ENCODE data around the gene TMPRSS6. TPM values are rescaled to one million over a fixed set of nuclear protein-coding genes. Genes with fewer than 3 reads are reported as not detected.
A peak's percentile ranks its signal among the peaks of the same experiment; 100 is the strongest.

Gene TMPRSS6
- total and polyA plus RNA-seq, 11 donors: 0.91 TPM; not detected in 10

GRCh38 chr22:37156686-37157435, 47.3 kb upstream of the TMPRSS6 start:
- ATAC-seq: no peak
- H3K27ac ChIP-seq: no peak overlapping the region
- intact Hi-C loops (cut with DNase I): loop anchor here in 2 of 10 donors (10.0 kb wide), 2 partner anchors 72 to 82 kb away; no protein-coding TSS in a partner anchor
- WGBS, 4 donors: 73 to 78% (median 77%) methylated on average over 12 to 13 of the region's 13 CpGs
- peak in 1 of 5 donors; percentile 35 for DNase-seq
- H3K27me3 ChIP-seq: peaks cover 0 to 24% (median 0%) of the 10 kb centered on the region in 9 donors
- H3K4me3 ChIP-seq: no peak overlapping the region
- H3K4me1 ChIP-seq: peaks cover 0 to under 1% (median 0%) of the 10 kb centered on the region in 12 donors
- TF ChIP-seq CTCF (IDR thresholded peaks at IDR 0.05) (no peak), POLR2A (IDR thresholded peaks at IDR 0.05) (no peak)
- H3K36me3 ChIP-seq: no peaks in the 10 kb centered on the region
- H3K9me3 ChIP-seq: peaks cover 0 to 7% (median under 1%) of the 10 kb centered on the region in 12 donors

GRCh38 chr22:37155971-37156370, 46.5 kb upstream of the TMPRSS6 start:
- Histone ChIP-seq H3K4me3 (no peak overlapping the region), H3K4me1 (no peaks in the 10 kb centered on the region), H3K9me3 (peaks cover 0 to 10% (median 0%) of the 10 kb centered on the region in 12 donors), H3K27ac (no peak overlapping the region), H3K36me3 (no peaks in the 10 kb centered on the region), H3K27me3 (peaks cover 0 to 24% (median 0%) of the 10 kb centered on the region in 9 donors)
- 92 to 95% (median 93%) methylated on average over 8 of the region's 8 CpGs for WGBS, 4 donors
- DNase-seq (peak in 1 of 5 donors; percentile 20), ATAC-seq (no peak)
- TF ChIP-seq POLR2A (IDR thresholded peaks at IDR 0.05): no peak
- no peak for TF ChIP-seq CTCF (IDR thresholded peaks at IDR 0.05)
- intact Hi-C loops (cut with DNase I): loop anchor here in 2 of 10 donors (10.0 kb wide), 2 partner anchors 71 to 81 kb away; no protein-coding TSS in a partner anchor

- Histone ChIP-seq H3K36me3 (no peaks in the 10 kb centered on the region), H3K27ac (no peak overlapping the region), H3K4me1 (no peaks in the 10 kb centered on the region), H3K4me3 (no peak overlapping the region), H3K9me3 (peaks cover 0 to 14% (median 2%) of the 10 kb centered on the region in 12 donors), H3K27me3 (peaks cover 0 to 24% (median 0%) of the 10 kb centered on the region in 9 donors)
- no peak for TF ChIP-seq POLR2A (IDR thresholded peaks at IDR 0.05)
- TF ChIP-seq CTCF (IDR thresholded peaks at IDR 0.05): no peak
- WGBS, 4 donors: 75 to 85% (median 79%) methylated on average over 7 of the region's 7 CpGs
- DNase-seq (no peak), ATAC-seq (no peak)
- intact Hi-C loops (cut with DNase I): loop anchor here in 2 of 10 donors (10.0 kb wide), 2 partner anchors 70 to 80 kb away; no protein-coding TSS in a partner anchor
These were observed 45.6 kb upstream of the TMPRSS6 start for GRCh38 chr22:37154925-37155712.

GRCh38 chr22:37153901-37154300, 44.4 kb upstream of the TMPRSS6 start:
- 90 to 95% (median 91%) methylated on average over 5 to 6 of the region's 6 CpGs for WGBS, 4 donors

More at GRCh38 chr22:37153901-37154300, 44.4 kb upstream of the TMPRSS6 start:
- Histone ChIP-seq H3K4me3 (no peak overlapping the region), H3K4me1 (no peaks in the 10 kb centered on the region), H3K9me3 (peaks cover 0 to 14% (median 2%) of the 10 kb centered on the region in 12 donors), H3K27me3 (peaks cover 0 to 24% (median 0%) of the 10 kb centered on the region in 9 donors), H3K27ac (no peak overlapping the region), H3K36me3 (no peaks in the 10 kb centered on the region)
- TF ChIP-seq POLR2A (IDR thresholded peaks at IDR 0.05): no peak
- no peak for TF ChIP-seq CTCF (IDR thresholded peaks at IDR 0.05)
- intact Hi-C loops (cut with DNase I): loop anchor here in 2 of 10 donors (10.0 kb wide), 2 partner anchors 69 to 79 kb away; no protein-coding TSS in a partner anchor
- DNase-seq (no peak), ATAC-seq (no peak)

All from heart left ventricle (tissue), 16 donors.